Kidney epithelial cell (primary cell): ENCODE data around the gene TCHH. TPM values are rescaled to one million over a fixed set of nuclear protein-coding genes. Genes with fewer than 3 reads are reported as not detected.

Experiments
- DNase-seq: peaks from one replicate; pipeline ENCODE4 v3.0.0-alpha.2; 2010; ENCODE audit warnings: low read depth
- H3K27me3 ChIP-seq: 2 replicates; pipeline ENCODE4 v1.6.0; 2011; ENCODE audit warnings: low read length; ENCODE audit not compliant: control insufficient read depth, insufficient read depth
- H3K36me3 ChIP-seq: 2 replicates; pipeline ENCODE4 v1.5.1; 2011; ENCODE audit warnings: low read length; ENCODE audit not compliant: control insufficient read depth, insufficient read depth
- H3K4me3 ChIP-seq: 2 replicates; pipeline ENCODE4 v1.5.1; 2011; ENCODE audit warnings: low read depth, mild to moderate bottlenecking, control low read depth, low read length
- total RNA-seq: library from RNA; depleted of rRNA; stranded (reverse); fragments of >200 nt; gene quantifications from 2 replicates; pipeline ENCODE4 v1.2.3, GENCODE V29; 2015
- TF ChIP-seq, protein P1 (sequence below): IDR thresholded peaks from 2 replicates; pipeline ENCODE4 v1.5.1; 2011; ENCODE audit warnings: mild to moderate bottlenecking, moderate library complexity, low read length, control low read depth, inconsistent platforms; ENCODE audit not compliant: insufficient read depth, poor library complexity, severe bottlenecking

TCHH gene
- total RNA-seq, 1 donor from 2014 or later: 0.08 TPM

- Histone ChIP-seq H3K27me3 (peaks cover 9% of the 10 kb centered on the region), H3K36me3 (no peaks in the 10 kb centered on the region), H3K4me3 (no peak overlapping the region)
- TF ChIP-seq, protein P1, sequence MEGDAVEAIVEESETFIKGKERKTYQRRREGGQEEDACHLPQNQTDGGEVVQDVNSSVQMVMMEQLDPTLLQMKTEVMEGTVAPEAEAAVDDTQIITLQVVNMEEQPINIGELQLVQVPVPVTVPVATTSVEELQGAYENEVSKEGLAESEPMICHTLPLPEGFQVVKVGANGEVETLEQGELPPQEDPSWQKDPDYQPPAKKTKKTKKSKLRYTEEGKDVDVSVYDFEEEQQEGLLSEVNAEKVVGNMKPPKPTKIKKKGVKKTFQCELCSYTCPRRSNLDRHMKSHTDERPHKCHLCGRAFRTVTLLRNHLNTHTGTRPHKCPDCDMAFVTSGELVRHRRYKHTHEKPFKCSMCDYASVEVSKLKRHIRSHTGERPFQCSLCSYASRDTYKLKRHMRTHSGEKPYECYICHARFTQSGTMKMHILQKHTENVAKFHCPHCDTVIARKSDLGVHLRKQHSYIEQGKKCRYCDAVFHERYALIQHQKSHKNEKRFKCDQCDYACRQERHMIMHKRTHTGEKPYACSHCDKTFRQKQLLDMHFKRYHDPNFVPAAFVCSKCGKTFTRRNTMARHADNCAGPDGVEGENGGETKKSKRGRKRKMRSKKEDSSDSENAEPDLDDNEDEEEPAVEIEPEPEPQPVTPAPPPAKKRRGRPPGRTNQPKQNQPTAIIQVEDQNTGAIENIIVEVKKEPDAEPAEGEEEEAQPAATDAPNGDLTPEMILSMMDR: no peak
- DNase-seq: no peak
Observed at GRCh38 chr1:152125834-152126443, 10.7 kb upstream of the TCHH start.

DNA sequence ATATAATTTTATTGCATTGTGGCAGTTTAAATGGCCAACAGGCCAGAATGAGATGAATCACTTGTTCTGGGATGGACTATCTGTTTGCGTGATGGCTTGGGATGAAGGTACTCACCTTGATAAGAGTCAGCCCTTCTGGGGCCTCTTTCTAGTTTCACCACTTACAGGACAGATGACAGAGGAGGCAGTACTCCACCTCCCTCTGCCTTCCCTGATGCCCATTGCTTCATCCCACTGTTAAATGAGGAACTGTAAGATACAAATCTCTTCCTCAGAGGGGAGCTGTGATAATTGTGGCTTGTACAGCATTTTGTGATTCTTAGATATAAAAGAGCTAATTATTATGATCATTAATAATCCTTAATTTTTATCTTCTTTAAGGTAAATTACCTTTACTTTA lies 3.7 kb upstream of the TCHH start:
- Histone ChIP-seq H3K27me3 (peaks cover 18% of the 10 kb centered on the region), H3K4me3 (no peak overlapping the region), H3K36me3 (no peaks in the 10 kb centered on the region)
- no peak for DNase-seq
- TF ChIP-seq, protein P1: no peak

DNA sequence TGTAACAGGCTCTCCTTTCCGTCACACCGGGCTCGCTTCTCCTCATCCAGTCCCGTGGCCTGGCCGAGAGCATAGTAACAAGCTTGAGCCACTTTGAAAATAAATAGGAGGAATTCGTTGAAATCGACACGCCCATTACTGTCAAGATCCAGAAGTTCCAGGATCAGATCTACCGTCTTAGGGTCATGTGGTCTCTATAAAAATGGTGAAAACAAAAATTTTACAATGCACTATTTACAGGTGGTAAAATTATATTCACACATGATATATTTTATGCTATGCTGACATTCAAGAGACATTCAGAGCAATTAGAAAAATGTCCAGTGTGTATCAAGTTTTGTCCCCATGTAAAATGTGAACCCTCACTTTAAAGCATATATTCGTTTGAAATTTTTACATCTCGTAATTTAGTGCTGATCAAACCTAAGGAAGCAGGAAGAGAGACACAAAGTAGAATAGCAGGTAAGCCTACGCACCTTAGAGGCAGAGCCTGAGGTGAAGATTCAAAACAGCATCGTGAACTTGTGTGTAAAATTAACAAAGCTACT lies 2.3 kb downstream of the TCHH start:
- Histone ChIP-seq H3K4me3 (no peak overlapping the region), H3K36me3 (no peaks in the 10 kb centered on the region), H3K27me3 (peaks cover 66% of the 10 kb centered on the region)
- no peak for DNase-seq
- TF ChIP-seq, protein P1: no peak

DNA sequence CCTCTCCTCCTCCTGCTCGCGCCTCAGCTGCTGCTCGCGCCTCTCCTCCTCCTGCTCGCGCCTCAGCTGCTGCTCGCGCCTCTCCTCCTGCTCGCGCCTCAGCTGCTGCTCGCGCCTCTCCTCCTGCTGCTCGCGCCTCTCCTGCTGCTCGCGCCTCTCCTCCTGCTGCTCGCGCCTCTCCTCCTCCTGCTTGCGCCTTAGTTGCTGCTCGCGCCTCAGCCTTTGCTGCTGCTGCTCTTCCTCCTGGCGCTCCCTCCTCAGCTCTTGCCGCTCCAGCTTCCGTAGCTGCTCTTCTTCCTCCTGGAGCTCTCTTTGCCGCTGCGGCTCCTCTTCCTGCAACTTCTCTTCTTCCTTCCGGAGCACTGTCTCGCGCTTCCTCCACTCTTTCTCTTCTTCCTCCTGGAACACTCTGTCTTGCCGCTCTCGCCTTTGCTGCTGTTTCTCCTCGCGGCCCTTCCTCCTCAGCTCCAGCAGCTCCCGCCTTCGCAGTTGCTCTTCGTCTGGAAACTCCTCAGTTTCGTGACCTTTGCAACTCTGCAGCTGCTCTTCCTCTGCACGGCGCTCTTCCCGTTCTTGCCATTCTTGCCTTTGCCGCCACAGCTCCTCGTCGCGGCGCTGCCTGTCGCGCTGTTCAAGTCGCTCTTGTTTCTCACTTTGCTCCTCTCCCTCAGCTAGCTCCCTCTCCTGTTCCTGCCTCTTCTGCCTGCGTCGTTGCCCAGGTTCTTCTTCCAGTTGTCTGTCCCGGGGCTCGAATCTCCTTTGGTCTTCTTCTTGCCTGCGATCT lies 3.0 kb downstream of the TCHH start:
- no peak for DNase-seq
- TF ChIP-seq, protein P1: no peak

GRCh38 chr1:152111515-152111968 lies 3.7 kb downstream of the TCHH start:
- peaks cover 72% of the 10 kb centered on the region for H3K27me3 ChIP-seq
- no peak for DNase-seq
- H3K4me3 ChIP-seq: peak overlapping the region; percentile 32
- no peaks in the 10 kb centered on the region for H3K36me3 ChIP-seq
- TF ChIP-seq, protein P1: no peak

More for the DNA sequence above, 3.0 kb downstream of the TCHH start:
- Histone ChIP-seq H3K27me3 (peaks cover 73% of the 10 kb centered on the region), H3K4me3 (peak overlapping the region; percentile 25), H3K36me3 (no peaks in the 10 kb centered on the region)
